Glutamatergic neuron (in vitro differentiated cells): ENCODE measurements around the gene LRRC3. TPM values are rescaled to one million over a fixed set of nuclear protein-coding genes. Genes with fewer than 3 reads are reported as not detected.
A peak's percentile ranks its signal among the peaks of the same experiment; 100 is the strongest.

Experiments
- DNase-seq: peaks from one replicate; pipeline ENCODE4 v3.0.0; 2022
- H3K27ac Mint-ChIP-seq: one replicate; pipeline ENCODE4 v1.8.0; 2020; ENCODE audit warnings: mild to moderate bottlenecking, mixed read lengths, inconsistent platforms; ENCODE audit not compliant: unreplicated experiment
- H3K27me3 Mint-ChIP-seq: one replicate; pipeline ENCODE4 v1.8.0; 2020; ENCODE audit warnings: mild to moderate bottlenecking, moderate library complexity, mixed read lengths, inconsistent platforms; ENCODE audit not compliant: unreplicated experiment
- H3K36me3 Mint-ChIP-seq: one replicate; pipeline ENCODE4 v1.8.0; 2020; ENCODE audit warnings: mild to moderate bottlenecking, mixed read lengths, inconsistent platforms; ENCODE audit not compliant: unreplicated experiment
- H3K4me1 Mint-ChIP-seq: one replicate; pipeline ENCODE4 v1.8.0; 2020; ENCODE audit warnings: mild to moderate bottlenecking, low read depth, mixed read lengths, inconsistent platforms; ENCODE audit not compliant: unreplicated experiment
- H3K4me3 Mint-ChIP-seq: one replicate; pipeline ENCODE4 v1.8.0; 2020; ENCODE audit warnings: mild to moderate bottlenecking, mixed read lengths, inconsistent platforms; ENCODE audit not compliant: unreplicated experiment
- H3K9me3 Mint-ChIP-seq: one replicate; pipeline ENCODE4 v1.8.0; 2020; ENCODE audit warnings: mild to moderate bottlenecking, moderate library complexity, mixed read lengths, inconsistent platforms; ENCODE audit not compliant: unreplicated experiment
- CTCF ChIP-seq: fragments of 200-600 bp; sonication (generic); IDR thresholded peaks from one replicate; pipeline ENCODE4 v1.5.0; 2021; ENCODE audit not compliant: partially characterized antibody, unreplicated experiment
- total RNA-seq: library from RNA; stranded (reverse); fragmentation: NEBNext Ultra II Directional; extraction: Animal tissue kit (Norgen Biotek cat#: 25700); gene quantifications from one replicate; pipeline ENCODE4 v1.2.1, GENCODE V29; 2021; ENCODE audit not compliant: unreplicated experiment

LRRC3 gene
- total RNA-seq, 1 donor from 2014 or later = 5.8 TPM

DNA sequence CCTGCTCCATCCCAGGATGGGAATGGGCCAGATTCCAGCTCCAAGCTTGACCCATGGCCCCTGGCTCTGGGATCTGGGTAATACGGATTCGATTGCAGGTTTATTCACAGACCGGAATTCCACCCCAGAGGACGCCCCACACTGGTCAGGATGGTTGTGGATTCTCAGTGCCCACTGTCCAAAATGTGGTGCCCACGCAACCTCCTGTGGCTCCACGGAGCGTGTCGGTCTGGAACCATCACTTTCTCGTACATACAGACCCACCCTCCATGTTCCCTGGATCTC lies 53.1 kb downstream of the LRRC3 start:
- Mint-ChIP-seq H3K9me3 (no peaks in the 10 kb centered on the region), H3K4me3 (no peak overlapping the region), H3K27ac (no peak overlapping the region), H3K27me3 (peaks cover 4% of the 10 kb centered on the region), H3K36me3 (no peaks in the 10 kb centered on the region), H3K4me1 (no peaks in the 10 kb centered on the region)
- peak; percentile 8 for DNase-seq
- no peak for TF ChIP-seq CTCF

DNA sequence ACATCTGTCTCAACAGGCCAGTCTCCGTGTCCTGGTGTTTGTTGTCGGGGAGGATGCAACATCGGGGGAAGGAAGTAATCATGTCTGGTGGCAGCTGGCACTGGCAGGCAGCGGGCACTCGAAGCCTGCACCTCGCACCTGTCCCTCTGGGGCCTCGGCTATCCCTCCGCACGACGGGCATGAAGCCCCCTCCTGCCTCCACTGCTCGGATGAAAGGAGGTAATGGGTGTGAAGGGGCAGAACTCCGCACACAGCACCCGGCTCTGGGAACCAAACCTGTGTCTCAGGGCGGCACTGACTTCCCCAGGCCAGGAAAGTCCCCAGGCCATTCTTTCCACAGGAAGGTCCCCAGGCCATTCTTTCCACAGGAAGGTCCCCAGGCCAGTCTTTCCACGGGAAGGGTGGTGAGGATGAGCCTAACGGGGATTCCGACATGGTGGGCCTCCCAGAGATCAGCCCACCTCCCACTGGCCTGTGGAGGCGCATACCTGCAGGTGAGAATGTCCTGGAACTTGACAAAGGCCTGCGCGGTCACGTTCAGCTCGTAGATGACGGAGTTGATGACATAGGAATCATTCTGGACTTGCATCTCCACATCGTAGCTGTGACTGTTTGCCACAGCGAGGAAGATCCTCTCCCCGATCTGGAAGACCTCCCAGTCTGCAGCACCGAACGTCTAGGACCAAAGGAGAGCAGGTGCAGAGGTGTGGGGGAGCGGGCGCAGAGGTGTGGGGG lies 53.6 kb downstream of the LRRC3 start:
- no peak for TF ChIP-seq CTCF
- peaks cover 4% of the 10 kb centered on the region for H3K27me3 Mint-ChIP-seq
- no peaks in the 10 kb centered on the region for H3K9me3 Mint-ChIP-seq
- H3K4me1 Mint-ChIP-seq = no peaks in the 10 kb centered on the region
- DNase-seq = no peak
- H3K27ac Mint-ChIP-seq = no peak overlapping the region
- H3K36me3 Mint-ChIP-seq = no peaks in the 10 kb centered on the region
- H3K4me3 Mint-ChIP-seq = no peak overlapping the region

DNA sequence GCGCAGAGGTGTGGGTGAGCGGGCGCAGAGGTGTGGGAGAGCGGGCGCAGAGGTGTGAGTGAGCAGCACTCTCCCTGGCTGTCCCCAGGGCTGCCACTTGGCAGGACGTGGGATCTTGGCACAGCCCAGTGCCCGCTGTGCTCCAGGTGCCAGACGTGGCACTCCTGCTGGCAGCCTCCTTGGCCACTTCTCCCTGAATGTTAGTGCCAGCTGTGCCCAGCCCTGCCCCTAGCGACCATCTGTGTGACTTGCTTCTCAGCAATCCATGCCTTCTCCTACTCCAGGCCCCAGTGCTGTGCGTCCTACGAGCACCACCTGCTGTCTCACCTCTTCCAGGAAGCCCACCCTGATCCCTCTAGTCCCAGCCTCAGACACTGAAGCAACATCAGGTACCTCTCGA lies 54.2 kb downstream of the LRRC3 start:
- Mint-ChIP-seq H3K27me3 (peaks cover 4% of the 10 kb centered on the region), H3K4me1 (no peaks in the 10 kb centered on the region), H3K27ac (no peak overlapping the region), H3K4me3 (no peak overlapping the region), H3K9me3 (no peaks in the 10 kb centered on the region), H3K36me3 (no peaks in the 10 kb centered on the region)
- TF ChIP-seq CTCF = no peak
- DNase-seq = no peak

GRCh38 chr21:44510109-44510507 lies 54.8 kb downstream of the LRRC3 start:
- Mint-ChIP-seq H3K4me3 (no peak overlapping the region), H3K4me1 (no peaks in the 10 kb centered on the region), H3K36me3 (no peaks in the 10 kb centered on the region), H3K27me3 (peaks cover 4% of the 10 kb centered on the region), H3K27ac (no peak overlapping the region), H3K9me3 (no peaks in the 10 kb centered on the region)
- no peak for TF ChIP-seq CTCF
- peak; percentile 2 for DNase-seq

DNA sequence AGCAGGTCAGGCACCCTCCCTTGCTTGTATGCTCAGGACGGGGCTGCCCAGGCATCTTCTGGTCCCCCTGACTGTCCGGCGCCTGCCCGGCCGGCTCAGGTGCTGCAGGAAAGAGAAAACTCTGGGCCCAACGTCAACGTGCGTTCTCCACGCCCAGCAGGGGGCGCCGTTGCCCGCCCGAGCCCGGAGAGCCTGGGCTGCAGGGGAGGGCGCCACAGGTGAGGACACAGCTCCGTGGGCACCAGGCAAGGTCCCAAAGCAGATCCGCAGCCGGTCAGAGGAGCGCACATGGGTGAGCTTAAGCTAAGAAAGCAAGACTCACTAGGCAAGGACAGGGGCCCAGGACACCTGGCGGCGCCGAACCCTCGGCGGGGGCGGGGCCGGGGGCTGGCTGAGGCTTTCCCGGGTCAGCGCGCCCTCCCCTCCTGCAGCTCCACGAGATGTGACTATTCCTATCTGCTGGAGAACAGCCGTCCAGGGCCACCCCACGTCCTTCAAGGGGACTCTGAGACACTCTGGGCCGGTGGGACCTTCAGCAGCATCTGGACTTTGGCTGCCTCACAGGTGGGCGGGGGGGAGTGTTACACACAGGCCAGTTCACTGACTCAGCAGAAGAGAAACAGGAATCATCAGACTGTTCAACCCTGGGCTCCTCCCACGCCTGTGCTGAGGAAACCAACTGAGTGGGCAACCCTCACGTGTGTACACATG lies 55.4 kb downstream of the LRRC3 start:
- TF ChIP-seq CTCF = peak; percentile 95
- Mint-ChIP-seq H3K36me3 (no peaks in the 10 kb centered on the region), H3K27me3 (peaks cover 4% of the 10 kb centered on the region), H3K27ac (no peak overlapping the region), H3K9me3 (peaks cover 3% of the 10 kb centered on the region), H3K4me3 (no peak overlapping the region), H3K4me1 (no peaks in the 10 kb centered on the region)
- peak; percentile 85 for DNase-seq
